Activated naive CD8-positive, alpha-beta T cell treated with anti-CD3 and anti-CD28 coated beads, Interleukin-2, amount 50 U/mL, for 16 hours (primary cell): ENCODE data around the gene SFN.
"Not testable (repeated sequence)": the region's sequence is repeated elsewhere in the genome, so short reads cannot be mapped to it uniquely, and the experiment has no call there.

Source experiments
- DNase-seq: peaks from one replicate; pipeline ENCODE4 v3.0.0-alpha.2; 2020; ENCODE audit warnings: low read depth, low spot score

SFN gene

DNA sequence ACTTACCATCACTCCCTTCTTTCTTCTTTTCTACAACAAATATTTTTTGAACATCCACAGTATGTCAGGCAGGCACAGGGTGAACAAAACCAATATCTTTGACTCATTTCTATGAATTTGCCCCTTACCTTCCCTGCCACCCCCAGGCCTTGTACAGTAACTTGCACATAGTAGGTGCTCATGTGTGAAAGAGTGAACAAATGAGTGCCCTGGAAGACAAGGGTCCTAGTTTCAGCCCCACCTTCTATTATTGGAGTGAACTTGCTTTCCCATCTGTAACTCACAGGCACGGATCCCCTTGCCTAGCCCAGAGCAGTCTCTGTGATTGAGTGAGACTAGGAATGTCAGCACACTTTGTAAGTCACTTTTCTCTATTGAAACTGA, 23.6 kb upstream of the SFN start:
- DNase-seq, result no peak

DNA sequence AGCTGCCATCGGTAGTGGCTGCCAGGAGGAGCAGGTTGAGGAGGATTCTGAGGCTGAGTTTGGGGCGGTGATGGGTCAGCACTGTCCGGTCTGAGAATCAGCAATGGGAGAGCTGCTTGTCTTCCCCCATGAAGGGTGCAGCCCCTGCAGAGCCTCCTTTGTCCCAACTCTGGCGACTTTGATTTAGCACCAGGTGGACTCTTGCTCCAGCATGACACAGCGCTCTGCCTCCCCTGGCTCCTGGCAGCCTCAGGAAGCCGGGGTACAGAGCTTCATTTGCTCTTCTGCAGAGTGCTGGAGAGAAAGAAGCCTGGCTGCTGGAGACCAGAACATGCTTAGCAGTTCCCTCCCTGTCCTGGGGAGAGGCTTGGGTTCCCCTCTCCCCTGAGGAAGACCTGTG, 23.2 kb upstream of the SFN start:
- no peak for DNase-seq

DNA sequence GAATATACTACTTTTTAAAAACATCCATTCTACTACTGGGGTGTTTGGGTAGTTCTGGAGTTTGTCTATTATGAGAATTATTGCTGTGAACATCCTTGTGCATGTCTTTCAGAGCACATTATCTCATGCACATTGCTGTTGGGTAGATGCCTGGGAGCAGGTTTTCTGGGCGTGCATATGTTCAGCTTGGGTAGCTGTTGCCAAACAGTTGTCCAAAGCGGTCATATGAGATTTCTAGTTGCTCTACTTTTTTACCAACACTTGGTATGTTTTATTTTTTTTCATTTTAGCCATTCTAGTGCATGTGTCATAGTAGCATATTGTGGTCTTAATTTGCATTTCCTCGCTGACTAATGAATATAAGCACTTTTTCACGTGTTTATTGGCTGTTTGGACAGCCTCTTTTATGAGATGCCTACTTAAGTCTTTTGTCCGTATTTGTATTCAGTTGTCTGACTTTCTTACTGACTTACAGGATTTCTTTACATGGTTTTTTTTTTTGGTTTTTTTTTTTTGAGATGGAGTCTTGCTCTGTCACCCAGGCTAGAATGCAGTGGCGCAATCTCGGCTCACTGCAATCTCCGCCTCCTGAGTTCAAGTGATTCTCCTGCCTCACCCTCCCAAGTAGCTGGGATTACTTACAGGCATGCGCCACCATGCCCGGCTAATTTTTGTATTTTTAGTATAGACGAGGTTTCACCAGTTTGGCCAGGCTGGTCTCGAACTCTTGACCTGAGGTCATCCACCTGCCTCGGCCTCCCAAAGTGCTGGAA, 18.3 kb upstream of the SFN start:
- no peak for DNase-seq

DNA sequence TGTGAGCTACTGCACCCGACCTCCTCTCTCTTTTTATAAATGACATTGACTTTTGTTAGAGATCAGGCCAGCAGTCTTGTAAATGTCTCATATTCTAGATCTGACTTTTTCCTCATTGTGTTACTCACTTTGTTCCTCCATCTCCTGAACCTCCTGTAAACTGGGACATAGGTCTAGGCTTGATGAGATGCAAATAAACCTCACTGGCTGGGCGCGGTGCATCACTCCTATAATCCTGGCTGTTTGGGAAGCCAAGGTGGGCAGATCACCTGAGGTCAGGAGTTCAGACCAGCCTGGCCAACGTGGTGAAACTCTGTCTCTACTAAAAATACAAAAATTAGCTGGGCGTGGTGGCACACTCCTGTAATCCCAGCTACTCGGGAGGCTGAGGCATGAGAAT, 15.1 kb upstream of the SFN start:
- DNase-seq, result not testable (repeated sequence)

DNA sequence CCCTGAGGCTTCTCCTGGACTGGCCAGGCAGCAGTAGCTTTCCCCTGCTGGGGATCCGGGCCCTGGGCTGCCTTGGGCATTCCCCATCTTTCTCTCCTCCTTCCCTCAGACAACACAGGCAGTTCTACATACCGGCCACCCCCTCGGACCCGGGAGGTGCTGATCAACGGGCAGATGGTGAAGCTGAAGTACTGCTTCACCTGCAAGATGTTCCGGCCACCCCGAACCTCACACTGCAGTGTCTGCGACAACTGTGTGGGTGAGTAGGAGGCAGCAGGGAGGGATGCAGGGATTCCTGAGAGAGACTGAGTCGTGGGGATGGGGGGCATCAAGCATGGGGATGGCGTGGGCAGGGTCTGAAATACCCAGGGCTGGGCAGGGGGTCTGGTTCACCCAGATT, 14.4 kb upstream of the SFN start:
- no peak for DNase-seq

DNA sequence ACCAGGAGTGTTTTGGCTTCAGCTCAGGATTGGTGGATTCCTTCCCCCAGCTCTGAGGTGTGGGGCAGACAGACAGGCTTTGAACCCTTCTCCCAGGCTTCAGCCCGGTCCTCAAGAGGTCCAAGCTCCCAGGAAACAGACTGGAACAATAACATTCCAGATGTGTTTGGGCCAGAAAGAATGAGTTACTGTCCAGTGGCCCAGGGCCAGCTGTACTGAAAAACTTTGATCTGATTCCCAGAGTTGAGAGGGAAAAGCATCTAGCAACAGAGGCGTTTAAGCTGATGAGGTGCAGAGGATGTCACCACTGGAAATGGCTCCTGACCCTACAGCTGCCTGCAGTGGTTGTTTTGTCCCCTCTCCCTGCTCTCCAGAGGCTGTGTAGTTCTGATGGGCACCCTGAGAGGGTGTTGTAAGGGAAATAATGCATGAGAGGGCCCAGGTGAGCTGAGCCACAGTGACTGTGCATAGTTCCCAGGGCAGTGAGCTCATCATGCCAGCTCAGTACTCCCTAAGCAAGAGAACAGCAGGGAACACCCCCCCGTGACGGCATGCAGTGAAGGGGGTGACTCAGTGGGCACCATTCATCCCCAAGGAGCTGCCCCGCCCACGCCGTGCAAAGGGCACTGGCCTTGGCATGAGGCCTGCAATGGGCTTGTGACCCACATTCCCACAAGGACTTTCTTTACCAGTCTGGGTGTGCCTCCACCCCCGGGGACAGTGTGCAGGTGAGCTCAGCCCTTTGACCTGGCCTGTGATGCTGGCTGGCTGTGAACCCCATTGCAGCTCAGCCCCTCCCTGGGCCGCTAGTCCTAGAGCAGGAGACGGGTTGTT, 13.8 kb upstream of the SFN start:
- no peak for DNase-seq

DNA sequence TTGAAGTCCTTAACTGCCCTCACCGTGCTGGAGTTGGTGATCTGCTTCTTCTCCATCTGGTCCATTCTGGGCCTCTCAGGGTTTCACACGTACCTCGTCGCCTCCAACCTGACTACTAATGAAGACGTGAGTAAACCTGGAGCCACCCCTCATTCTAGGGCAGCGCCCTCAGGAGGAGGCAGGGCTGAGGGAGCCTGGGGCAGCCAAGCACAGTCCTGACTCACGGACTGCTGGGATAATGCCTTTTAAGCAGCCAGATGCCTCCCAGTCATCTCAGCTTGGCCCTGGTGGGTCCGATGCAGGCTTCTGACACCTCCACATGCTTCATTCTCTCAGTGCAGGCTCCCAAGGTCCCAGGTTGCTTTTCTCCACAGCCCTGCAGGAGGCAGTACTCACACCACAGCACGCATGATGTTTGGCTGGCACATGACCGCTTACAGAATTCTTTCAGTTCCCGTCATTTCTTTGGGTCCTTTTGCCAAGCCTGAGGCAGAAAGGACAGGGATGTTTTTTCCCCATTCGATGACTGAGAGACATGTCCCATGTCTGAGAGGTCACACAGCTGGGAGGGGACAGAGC, 11.8 kb upstream of the SFN start:
- no peak for DNase-seq

DNA sequence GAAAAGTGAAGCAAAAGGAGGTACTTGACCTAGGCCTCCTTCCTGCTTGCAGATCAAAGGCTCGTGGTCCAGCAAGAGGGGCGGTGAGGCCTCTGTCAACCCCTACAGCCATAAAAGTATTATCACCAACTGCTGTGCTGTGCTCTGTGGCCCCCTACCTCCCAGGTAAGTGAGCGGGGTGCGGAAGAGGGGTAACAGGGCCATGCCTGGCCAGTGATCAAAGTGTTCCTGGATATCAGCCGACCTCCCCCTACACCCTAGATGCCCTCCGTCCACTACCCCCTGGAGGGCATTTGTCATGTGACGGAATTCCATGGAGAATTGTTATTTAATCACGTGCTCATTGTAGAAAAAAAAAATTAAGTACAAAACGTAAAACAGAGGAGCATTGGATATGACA, 10.2 kb upstream of the SFN start:
- no peak for DNase-seq

DNA sequence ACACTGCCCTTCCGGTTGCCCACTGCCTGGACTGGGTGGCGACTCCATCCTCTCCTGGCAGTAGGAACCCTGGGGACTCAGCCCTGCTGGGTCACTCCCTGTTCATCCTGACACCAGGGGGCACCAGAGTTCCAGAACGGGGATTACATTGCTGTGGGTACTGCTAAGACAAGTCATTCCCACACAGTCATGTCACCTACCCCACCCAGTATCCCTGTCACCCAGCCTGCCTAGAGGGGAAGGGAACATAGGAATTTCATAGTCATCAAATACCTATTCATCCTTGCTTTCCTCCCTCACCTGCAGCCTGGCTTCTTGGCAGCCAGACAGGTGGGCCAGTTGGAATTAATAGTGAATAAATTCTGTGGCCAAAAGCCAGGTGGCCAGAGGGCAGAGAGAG, 9.8 kb upstream of the SFN start:
- DNase-seq, result peak; percentile 66

DNA sequence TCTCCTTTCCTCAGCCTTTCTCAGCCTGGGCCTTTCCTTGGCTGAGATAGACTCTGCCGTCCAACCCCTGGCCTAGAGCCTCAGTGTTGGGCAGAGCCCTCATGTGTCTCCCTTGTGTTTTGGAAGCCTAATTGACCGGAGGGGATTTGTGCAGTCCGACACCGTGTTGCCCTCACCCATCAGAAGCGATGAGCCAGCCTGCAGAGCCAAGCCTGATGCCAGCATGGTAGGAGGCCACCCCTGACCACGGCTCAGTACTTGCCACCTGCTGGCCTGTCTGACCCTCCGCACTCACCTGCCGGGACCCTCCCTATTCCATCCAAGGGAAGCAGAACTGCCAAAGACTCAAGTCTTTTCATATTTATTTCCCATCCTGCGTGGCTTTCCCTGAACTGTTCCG, 9.3 kb upstream of the SFN start:
- no peak for DNase-seq

DNA sequence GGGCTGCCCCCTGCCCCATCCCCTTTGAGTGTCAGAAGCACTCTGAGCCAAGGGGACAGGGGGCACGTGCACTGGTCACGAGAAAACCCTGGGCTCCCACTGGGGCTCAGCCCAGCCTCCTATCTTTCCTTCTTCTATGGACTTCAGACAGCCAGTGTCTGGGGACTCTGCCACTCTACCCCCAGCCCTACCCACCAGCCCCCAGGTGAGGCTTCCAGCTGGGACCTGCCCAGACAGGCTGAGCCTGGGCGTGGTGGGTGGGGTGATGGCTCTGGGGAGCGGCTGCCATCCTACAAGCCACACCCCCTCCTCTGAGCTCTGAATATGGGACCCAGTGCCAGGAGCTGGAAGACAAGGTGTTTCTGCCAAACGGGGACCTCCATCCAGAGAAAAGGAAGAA, 8.0 kb upstream of the SFN start:
- DNase-seq, result no peak

DNA sequence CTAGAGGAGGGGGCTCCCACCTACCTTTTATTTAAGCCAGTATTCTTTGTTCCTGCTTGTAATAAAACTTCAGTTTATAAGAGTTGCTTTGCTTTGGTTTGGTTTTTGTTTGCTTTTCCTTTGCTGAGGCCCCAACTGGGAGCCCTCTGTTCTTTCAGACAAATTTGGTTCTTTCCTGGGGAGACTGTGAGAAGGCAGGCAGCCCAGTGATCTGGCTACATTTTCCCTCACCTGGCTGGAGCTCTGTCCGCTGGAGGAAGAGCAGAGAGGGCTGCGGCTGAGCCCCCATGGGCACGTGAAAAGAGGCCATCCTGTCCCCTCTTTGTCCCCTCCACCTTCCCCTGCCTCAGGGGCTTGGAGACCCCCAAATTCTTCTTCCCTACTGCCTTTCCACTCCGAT, 7.3 kb upstream of the SFN start:
- DNase-seq, result no peak

DNA sequence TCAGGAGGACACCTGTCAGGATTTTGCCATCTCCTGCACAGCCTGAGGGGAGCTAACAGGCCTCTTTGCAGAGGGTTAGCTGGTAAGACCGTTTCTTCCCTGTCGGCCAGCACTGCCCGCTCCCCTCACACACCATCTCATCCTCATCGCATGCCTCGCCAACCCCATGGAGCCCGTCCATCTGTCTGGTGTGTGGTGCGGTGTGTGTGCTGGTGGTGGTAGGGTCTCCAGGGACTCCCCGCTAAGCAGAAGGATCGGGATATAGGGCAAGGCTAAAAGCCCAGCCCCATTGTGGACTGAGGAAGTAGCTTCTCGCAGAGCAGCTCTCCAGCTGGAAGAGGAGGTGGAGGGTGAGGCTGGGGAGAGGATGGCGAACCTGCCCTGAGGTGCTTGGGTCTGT, 6.8 kb upstream of the SFN start:
- DNase-seq, result no peak

DNA sequence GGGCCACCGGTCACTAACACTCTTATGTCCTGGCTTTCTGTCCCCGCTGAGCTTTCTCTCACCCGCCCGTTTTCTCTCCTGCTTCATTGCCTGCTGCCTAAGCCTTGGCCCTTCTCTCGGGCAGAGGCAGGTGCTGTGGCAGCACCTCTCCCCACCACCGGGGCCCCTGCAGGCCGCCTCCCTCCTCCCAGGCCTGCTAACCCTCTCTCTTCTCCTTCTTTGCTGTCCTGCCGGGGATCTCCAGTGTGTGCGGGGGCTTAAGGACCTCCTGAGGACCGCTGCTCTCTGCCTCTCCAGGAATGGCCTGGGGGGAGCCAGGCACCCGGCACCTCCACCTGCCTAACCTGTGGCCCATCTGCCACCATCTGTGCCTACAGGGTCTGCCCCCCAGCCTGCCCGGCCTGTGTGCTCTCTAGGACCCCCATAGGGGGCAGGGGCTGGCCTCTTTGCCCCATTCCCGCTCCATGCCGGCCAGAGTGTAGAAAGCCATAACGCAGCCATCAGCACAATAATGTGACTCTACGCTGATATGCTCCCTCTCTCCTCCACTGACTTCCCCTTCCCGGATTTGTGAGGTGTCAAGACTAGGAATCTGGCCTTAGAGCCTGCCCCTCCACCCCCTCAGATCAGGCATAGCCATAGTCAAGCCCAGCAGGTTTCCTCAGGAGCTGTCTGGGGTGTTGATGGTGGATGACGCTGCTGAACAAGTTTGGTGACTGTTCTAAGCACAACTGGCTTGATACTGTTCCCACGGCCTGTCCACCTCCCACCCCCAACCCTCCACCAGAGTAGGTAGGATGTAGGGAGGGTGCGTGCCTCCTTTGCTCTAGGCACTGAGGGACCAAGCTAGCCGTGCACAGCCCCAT, 6.1 kb upstream of the SFN start:
- DNase-seq, result no peak

DNA sequence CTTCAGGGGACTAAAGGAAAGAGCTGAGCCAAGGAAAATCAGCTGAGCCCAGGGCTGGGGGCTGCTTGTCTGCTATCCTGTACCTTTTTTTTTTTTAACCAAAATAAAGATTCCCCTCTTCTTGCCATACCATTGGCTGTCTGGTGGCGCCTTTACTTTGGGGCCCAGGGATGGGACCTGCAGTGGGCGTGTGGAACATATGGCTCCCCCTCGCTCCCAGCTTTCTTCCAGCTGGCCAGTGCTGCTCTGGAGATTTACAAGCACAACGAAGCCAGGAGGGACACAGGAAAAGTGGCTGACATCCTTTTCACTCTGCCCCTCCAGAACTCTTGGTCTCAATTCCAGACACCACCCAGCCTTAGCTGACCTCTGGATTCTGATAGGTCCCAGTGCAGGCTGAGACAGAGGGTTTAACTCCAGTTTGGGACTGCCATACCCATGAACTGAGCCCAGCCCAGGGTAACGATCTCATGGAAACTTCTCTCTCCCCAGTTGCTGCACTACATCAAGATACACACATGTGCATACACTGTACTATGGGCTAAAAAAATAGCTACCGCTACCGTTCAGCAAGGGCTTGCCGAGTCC, 5.4 kb upstream of the SFN start:
- DNase-seq, result no peak

DNA sequence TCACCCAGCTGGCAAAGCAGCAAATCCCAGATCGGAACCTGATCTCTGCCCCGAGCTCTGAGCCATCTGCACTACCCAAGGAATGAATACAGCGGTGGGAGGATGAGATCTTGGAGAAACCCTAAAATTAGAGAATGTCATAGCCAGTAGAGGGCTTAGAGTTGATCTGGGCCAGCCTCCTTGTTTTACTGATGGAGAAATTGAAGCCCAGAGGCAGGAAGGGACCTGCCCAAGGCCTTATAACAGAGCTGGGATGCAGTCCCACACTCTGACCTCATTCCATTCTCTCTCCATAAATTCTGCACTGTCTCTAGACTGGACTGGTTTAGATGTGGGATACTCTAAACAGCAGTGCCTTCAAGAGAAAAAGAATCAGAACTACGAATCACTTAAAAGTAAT, 4.8 kb upstream of the SFN start:
- no peak for DNase-seq

DNA sequence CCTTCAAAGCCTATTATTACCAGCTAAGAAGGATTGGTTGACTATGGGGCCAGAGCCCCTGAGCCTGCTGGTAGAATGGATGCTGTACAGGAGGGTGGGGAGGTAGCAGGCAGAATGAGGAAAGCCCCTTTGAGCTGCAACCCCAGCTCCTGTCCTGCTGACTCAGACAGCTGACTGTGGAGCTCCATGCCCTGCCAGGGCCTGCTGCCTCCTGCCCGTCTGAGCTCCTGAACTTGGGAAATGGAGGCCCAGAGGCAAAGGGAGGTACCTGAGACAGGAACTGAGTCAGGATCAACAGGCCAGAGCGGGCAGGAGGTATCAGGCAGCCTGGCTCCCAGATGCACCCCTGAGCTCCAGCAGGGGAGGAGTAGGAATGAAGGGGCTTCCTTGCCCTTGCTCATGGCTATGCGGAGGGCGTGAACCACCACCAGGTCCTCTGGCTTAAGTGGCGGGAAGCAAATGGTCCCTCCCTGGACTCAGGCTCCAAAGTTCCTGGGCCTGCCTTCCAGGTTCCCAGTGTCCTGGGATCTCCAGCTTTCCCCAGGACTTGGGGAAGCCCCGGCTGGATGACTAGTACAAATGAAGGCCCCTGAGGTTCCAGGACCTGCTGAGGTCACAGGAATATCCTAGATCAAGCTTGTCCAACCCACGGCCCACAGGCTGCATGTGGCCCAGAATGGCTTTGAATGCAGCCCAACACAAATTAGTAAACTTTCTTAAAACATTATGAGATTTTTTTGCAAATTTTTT, 3.9 kb upstream of the SFN start:
- DNase-seq, result no peak

DNA sequence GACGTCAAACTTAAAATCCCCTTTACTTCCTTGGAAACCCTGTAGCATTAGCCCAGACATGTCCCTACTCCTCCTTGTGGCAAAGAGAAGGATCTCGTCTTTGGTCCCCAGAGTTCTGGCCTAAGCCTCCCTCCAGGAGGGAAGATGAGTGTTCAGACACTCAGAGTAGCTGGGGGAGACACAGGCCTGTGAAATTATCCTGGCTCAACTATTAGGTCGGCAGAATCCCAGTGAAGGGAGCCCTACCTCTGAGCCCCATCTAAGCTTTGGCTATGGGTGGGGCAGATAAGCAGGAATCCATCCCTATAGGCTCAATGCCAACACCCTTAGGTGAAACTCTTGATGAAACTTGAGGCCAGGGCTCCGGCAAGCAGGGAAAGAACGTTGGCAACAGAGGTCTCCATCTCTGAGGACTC, 1.7 kb upstream of the SFN start:
- no peak for DNase-seq

DNA sequence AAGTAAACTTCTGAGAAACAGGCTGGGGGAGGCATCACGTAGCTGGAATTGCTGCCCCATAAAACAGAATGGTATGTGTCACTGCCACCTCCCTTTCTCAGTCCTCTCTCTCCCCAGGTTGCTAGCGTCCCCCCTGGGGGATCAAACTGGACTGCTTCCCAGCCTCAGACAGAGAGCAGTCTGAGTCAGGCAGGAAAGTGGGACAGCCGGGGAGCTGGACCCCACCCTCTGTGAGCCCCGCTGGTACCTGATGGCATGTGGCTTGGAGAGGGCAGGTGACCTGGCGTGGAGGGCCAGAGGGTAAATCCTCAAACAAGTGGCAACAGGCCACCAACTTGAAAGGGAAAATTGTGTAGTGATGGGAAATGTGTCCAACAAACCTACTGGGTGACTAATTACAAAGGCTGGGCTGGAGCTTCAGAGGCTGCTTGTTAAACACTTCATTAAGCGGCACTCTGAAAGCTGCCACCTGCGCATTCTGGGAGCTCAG, 1.0 kb upstream of the SFN start:
- DNase-seq, result no peak

DNA sequence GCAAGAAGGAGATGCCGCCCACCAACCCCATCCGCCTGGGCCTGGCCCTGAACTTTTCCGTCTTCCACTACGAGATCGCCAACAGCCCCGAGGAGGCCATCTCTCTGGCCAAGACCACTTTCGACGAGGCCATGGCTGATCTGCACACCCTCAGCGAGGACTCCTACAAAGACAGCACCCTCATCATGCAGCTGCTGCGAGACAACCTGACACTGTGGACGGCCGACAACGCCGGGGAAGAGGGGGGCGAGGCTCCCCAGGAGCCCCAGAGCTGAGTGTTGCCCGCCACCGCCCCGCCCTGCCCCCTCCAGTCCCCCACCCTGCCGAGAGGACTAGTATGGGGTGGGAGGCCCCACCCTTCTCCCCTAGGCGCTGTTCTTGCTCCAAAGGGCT, 732 bp downstream of the SFN start:
- no peak for DNase-seq
